Lower lobe of right lung (tissue), 2 donors: Measurements from ENCODE around the gene GINS3. TPM values are rescaled to one million over a fixed set of nuclear protein-coding genes. Genes with fewer than 3 reads are reported as not detected.
A peak's percentile ranks its signal among the peaks of the same experiment; 100 is the strongest.

ENCODE experiments used
- ATAC-seq, 2 donors: fragments of 200-7000 bp; cut with Tn5 transposase; one replicate each; pipeline ENCODE4 v1.9.1; 2020 to 2022; ENCODE audit warnings: mild to moderate bottlenecking in 2 of 2, moderate library complexity in 2 of 2
- DNase-seq: peaks from one replicate; pipeline ENCODE4 v3.0.0-alpha.2; 2020
- H3K27ac ChIP-seq: fragments of 200-600 bp; one replicate; pipeline ENCODE4 v1.8.0; 2022
- H3K27me3 ChIP-seq: fragments of 200-600 bp; one replicate; pipeline ENCODE4 v1.8.0; 2022; ENCODE audit warnings: low read depth
- H3K36me3 ChIP-seq: fragments of 200-600 bp; one replicate; pipeline ENCODE4 v1.8.0; 2022; ENCODE audit warnings: mild to moderate bottlenecking
- H3K4me1 ChIP-seq: fragments of 200-600 bp; one replicate; pipeline ENCODE4 v1.8.0; 2022
- H3K4me3 ChIP-seq: fragments of 200-600 bp; one replicate; pipeline ENCODE4 v1.8.0; 2022; ENCODE audit warnings: mild to moderate bottlenecking
- H3K9me3 ChIP-seq: fragments of 200-600 bp; one replicate; pipeline ENCODE4 v1.8.0; 2022
- intact Hi-C: fragments of 100-400 bp; cut with DNase I; formaldehyde crosslinking; loops from one replicate; pipeline ENCODE4 v1.11.0; 2022
- total RNA-seq: library from RNA; stranded (reverse); fragmentation: NEBNext Ultra II Directional; extraction: Animal tissue kit (Norgen Biotek cat#: 25700); gene quantifications from one replicate; pipeline ENCODE4 v1.2.1, GENCODE V29; 2021
- TF ChIP-seq, protein P1 (sequence below): fragments of 200-600 bp; IDR thresholded peaks from one replicate; pipeline ENCODE4 v1.8.0; 2022; ENCODE audit warnings: antibody characterized with exemption, mild to moderate bottlenecking
- donor health status: DM: no; HTN: yes; CAD: no; lungs with severe emphysema.

The GINS3 gene
- total RNA-seq, 1 donor from 2014 or later, result 2.5 TPM

DNA sequence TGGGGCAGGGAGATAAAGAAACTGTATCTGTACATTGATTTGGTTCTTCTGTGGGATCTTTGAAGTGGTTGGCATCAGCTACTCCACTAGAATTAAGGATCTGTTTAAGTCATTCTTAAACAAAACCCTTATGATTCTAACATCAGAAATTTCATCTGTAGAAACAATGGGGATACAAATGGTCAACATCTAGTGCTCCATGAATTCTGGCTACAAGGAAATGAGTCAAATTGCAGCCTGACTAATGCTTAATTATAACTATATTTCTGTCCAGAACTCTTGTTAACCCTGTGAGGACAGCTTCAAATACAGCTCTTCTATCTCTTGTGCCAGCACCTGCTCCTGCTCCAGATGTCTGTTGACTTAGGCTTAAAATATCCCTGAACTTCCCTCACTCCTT is 13.9 kb upstream of the GINS3 start:
- no peaks in the 10 kb centered on the region for H3K9me3 ChIP-seq
- no peaks in the 10 kb centered on the region for H3K36me3 ChIP-seq
- no peak overlapping the region for H3K4me3 ChIP-seq
- DNase-seq (no peak), ATAC-seq (no peak)
- TF ChIP-seq, protein P1, sequence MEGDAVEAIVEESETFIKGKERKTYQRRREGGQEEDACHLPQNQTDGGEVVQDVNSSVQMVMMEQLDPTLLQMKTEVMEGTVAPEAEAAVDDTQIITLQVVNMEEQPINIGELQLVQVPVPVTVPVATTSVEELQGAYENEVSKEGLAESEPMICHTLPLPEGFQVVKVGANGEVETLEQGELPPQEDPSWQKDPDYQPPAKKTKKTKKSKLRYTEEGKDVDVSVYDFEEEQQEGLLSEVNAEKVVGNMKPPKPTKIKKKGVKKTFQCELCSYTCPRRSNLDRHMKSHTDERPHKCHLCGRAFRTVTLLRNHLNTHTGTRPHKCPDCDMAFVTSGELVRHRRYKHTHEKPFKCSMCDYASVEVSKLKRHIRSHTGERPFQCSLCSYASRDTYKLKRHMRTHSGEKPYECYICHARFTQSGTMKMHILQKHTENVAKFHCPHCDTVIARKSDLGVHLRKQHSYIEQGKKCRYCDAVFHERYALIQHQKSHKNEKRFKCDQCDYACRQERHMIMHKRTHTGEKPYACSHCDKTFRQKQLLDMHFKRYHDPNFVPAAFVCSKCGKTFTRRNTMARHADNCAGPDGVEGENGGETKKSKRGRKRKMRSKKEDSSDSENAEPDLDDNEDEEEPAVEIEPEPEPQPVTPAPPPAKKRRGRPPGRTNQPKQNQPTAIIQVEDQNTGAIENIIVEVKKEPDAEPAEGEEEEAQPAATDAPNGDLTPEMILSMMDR, result no peak
- intact Hi-C loops, result no loop called here
- H3K27me3 ChIP-seq, result no peaks in the 10 kb centered on the region
- no peak overlapping the region for H3K27ac ChIP-seq
- H3K4me1 ChIP-seq, result no peaks in the 10 kb centered on the region

DNA sequence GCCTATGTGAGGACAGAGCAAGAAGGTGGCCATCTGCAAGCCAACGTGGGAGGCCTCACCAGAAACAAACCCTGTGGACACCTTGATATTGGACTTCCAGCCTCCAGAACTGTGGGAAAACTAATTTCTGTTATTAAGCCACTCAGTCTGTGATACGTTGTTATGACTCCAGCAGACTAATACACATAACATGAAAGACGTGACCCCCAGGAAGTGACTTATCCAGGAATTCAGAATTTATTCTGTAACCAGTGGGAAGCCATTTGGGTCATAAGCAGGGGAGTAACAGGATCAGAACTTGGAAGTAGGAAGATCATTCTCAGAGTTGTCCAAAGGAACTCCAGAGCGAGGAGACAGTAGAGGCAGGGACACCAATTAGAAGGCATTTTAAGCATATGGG is 12.5 kb upstream of the GINS3 start:
- no peak overlapping the region for H3K4me3 ChIP-seq
- no peak for ATAC-seq
- intact Hi-C loops, result no loop called here
- H3K27ac ChIP-seq, result no peak overlapping the region
- TF ChIP-seq, protein P1, result no peak
- no peaks in the 10 kb centered on the region for H3K36me3 ChIP-seq
- no peaks in the 10 kb centered on the region for H3K9me3 ChIP-seq
- no peaks in the 10 kb centered on the region for H3K4me1 ChIP-seq
- DNase-seq, result no peak
- H3K27me3 ChIP-seq, result no peaks in the 10 kb centered on the region

DNA sequence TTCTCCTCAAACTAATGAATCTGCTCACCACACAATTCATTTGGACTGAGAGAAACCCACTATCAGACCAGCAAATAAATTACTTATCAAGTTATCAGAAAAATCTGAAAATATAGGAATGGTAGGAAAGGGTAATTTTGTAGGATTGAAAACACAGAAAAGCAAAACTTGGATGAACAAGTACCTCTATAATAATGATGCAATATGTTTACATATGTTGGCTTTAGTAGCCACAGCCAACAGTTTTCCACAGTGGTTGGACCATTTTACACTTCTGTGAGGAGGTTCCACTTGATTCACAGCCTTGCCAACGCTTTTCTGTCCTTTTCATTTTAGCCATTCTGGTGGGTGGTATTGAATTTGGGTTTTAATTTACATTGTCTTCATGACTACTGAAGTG is 10.6 kb upstream of the GINS3 start:
- TF ChIP-seq, protein P1, result no peak
- Histone ChIP-seq H3K4me1 (no peaks in the 10 kb centered on the region), H3K36me3 (no peaks in the 10 kb centered on the region), H3K27me3 (no peaks in the 10 kb centered on the region), H3K27ac (no peak overlapping the region), H3K9me3 (no peaks in the 10 kb centered on the region), H3K4me3 (no peak overlapping the region)
- no peak for ATAC-seq
- intact Hi-C loops, result no loop called here
- DNase-seq, result no peak

DNA sequence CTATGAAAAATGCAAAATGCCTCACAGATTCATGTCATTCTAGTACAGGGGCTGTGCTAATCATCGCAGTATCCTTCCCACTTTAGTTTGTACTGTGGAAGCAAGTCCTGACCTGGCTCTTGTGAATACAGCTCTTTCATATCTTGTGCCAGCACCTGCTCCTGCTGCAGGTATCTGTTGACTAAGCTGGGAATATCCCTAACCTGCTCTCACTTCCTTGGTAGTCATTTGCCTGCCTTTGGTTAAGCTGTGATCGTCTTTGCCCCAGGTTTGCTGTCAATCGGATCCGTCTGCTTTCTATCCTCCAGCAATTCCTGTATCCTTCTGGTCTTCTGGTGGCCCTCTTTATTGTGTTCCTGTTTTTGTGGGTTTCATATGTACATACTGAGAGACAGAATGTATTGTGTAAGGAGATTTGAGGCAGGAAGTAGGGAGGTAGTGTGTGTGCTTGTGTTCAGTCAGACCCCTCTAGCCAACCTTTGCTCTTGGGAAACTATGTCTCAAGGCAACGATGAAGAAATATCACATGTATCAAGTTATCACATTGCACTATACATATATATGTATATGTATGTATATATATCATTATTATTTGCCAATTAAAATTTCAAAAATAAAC is 7.7 kb upstream of the GINS3 start:
- TF ChIP-seq, protein P1, result no peak
- Histone ChIP-seq H3K9me3 (no peaks in the 10 kb centered on the region), H3K4me3 (no peak overlapping the region), H3K4me1 (no peaks in the 10 kb centered on the region), H3K27ac (no peak overlapping the region), H3K27me3 (no peaks in the 10 kb centered on the region), H3K36me3 (no peaks in the 10 kb centered on the region)
- intact Hi-C loops, result no loop called here
- DNase-seq (no peak), ATAC-seq (peak in 1 of 2 donors; percentile 45)

DNA sequence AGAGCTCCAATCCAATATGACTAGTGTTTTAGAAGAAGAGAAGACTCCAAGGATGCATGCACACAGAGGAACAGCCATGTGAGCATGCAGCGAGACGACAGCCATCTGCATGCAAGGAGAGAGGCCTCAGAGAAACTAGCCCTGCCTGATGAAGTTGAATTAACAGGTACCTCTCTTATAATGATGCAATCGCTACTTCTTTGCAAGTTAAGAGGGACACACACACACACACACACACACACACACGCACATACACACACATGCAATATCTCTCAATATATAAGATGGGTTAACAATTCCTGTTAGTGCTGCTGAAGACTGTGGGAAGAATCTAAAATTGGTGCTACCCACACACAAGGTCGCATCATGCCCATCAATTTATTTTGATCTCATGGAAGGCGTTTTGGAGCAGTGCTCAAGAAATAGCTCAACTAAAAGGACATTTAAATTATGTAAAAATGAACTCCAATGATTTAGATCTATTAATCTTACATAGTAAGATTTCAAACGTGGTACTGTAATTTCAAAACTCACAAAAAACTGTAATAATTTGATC is 7.0 kb upstream of the GINS3 start:
- no peak overlapping the region for H3K27ac ChIP-seq
- H3K4me1 ChIP-seq, result no peaks in the 10 kb centered on the region
- no peaks in the 10 kb centered on the region for H3K27me3 ChIP-seq
- H3K9me3 ChIP-seq, result no peaks in the 10 kb centered on the region
- TF ChIP-seq, protein P1, result no peak
- H3K4me3 ChIP-seq, result no peak overlapping the region
- no peak for ATAC-seq
- intact Hi-C loops, result no loop called here
- no peak for DNase-seq
- no peaks in the 10 kb centered on the region for H3K36me3 ChIP-seq
